PC-3 (cell line): ENCODE data around the gene OPA3.

Experiments used
- CTCF ChIP-seq: fragments of 300-600 bp; sonication (generic); conservative IDR thresholded peaks from 2 replicates; pipeline ENCODE4 v1.5.1; 2017; ENCODE audit warnings: antibody characterized with exemption, low read depth, mild to moderate bottlenecking, low read length
- EZH2 ChIP-seq: fragments of 300-600 bp; sonication (generic); IDR thresholded peaks from one replicate; pipeline ENCODE4 v1.6.1; 2017; ENCODE audit warnings: antibody characterized with exemption, mild to moderate bottlenecking, low read length; ENCODE audit not compliant: unreplicated experiment
- EZH2phosphoT487 ChIP-seq: fragments of 300-600 bp; sonication (generic); IDR thresholded peaks from 2 replicates; pipeline ENCODE4 v1.6.1; 2018; ENCODE audit warnings: mild to moderate bottlenecking, antibody characterized with exemption, low read length, borderline replicate concordance

- TF ChIP-seq CTCF (no peak), EZH2 (no peak), EZH2phosphoT487 (no peak)
These were observed 89.4 kb downstream of the OPA3 start for GRCh38 chr19:45495178-45495577.
